Right lung (tissue), 5 donors: ENCODE results near the gene AKR1C4. TPM values are rescaled to one million over a fixed set of nuclear protein-coding genes. Genes with fewer than 3 reads are reported as not detected.

Source experiments
- DNase-seq, 2 donors: peaks; one replicate each; pipeline ENCODE4 v3.0.0-alpha.2; 2013
- polyA plus RNA-seq, 5 donors: library from polyadenylated mRNA; unstranded; fragments of 120-200 nt; gene quantifications; one replicate each; pipeline versions ENCODE4 v1.2.1 to v1.2.3, GENCODE V29; 2013; ENCODE audit warnings: inconsistent platforms in 1 of 5, low replicate concordance in 1 of 5; ENCODE audit not compliant: insufficient read length in 5 of 5, insufficient read depth in 1 of 5

Gene AKR1C4
- polyA plus RNA-seq, 5 donors: not detected

DNA sequence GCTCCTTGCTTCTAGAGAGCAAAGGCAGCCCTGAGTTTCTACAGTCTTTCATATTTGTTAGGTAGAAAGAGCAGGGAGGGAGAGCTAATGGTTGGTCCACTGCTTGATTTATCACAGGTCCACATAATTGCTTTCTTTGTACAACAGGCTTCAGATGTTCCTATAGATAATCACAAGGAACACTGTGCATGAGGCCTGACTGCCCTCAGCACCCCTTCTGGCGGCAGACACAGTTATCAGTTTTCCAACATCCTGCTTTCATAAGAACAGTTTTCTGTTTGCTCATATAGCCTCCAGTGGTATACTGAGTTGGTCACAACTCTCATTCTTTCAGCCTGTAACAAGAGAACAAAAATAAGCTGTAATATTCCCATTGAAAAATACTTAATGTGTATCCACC lies 69.7 kb downstream of the AKR1C4 start:
- DNase-seq: no peak

GRCh38 chr10:5266804-5267203 lies 70.2 kb downstream of the AKR1C4 start:
- no peak for DNase-seq

DNA sequence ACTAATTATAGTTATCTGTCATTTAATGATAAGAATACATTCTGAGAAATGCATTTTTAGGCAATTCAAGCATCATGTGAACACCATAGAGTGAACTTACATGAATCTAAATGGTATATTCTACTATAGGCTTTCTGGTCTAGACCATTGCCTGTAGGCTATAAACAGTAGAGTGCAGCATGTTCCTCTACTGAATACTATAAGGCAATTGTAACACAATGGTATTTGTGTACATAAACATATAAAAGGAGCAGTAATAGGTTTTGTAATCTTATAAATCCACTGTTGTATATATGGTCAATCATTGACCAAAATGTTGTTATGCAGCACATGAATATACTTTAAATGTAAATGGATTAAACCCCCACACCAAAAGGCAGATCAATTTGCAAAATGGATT lies 71.6 kb downstream of the AKR1C4 start:
- DNase-seq: no peak

Other genes starting within 250 kb of the AKR1C4 start
- gene AKR1C1, start 233.4 kb upstream of the AKR1C4 start, polyA plus RNA-seq: 10 to 100 TPM in 2 of 5 donors, 1 to 10 TPM in 3; 7.2 to 11.2 (median 9.1) TPM
- 1 to 10 TPM; 3.3 to 9.5 (median 6.8) TPM for gene AKR1C2, start 193.0 kb upstream of the AKR1C4 start, polyA plus RNA-seq
- 1 to 10 TPM; 1.3 to 2.9 (median 2.1) TPM for gene AKR1C3, start 102.4 kb upstream of the AKR1C4 start, polyA plus RNA-seq
- gene AKR1C8, start 11.7 kb upstream of the AKR1C4 start, polyA plus RNA-seq: not detected
- gene UCN3, start 168.1 kb downstream of the AKR1C4 start, polyA plus RNA-seq: 1 to 10 TPM in 2 of 5 donors, under 1 TPM in 3; 0.54 to 1.1 (median 0.96) TPM
- gene TUBAL3, start 208.0 kb downstream of the AKR1C4 start, polyA plus RNA-seq: under 1 TPM in 1 of 5 donors, not detected in 4; 0.09 TPM
- gene NET1, start 215.7 kb downstream of the AKR1C4 start, polyA plus RNA-seq: 100 to 1,000 TPM; 129 to 220 (median 187) TPM